NCI-H345 treated with DMSO at 0.1 percent for 48 hours (cell line): ENCODE data around the gene PLXNB1.

Experiments
- DNase-seq: peaks from one replicate; lab custom pipeline; 2025; ENCODE audit not compliant: unreplicated experiment; lab: John Stamatoyannopoulos, UW

The PLXNB1 gene

DNA sequence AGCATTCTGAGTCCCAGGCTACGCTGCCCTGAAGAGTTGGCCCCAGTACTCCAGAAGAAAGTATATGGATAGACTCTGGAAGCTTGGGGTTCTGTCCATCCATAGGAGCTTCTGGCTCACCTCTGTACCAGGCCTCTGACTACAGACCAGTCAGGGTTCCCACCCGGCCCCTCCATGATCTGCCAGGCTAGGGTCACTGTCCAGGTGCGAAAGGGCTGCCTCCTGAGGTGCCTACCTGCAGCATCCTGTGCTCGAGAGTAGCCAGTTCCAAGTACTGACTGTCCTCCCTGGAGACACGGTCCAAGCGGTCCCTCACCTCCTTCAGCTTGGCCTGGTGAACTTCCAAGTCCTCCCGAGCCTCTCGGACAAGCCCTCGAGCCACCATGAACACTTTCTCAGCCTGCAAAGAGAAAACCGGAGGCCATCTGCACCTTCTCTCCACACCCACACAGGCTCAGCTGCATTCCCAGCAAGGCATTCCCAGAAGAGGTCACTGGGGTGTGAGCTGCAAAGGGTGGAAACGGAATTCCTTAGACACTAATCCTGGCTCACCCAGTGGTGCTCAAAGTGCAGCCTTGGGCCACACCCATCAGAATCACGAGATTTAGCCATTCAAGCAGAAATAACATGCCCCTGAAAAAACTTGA, 3.7 kb upstream of the PLXNB1 start:
- DNase-seq: no peak

DNA sequence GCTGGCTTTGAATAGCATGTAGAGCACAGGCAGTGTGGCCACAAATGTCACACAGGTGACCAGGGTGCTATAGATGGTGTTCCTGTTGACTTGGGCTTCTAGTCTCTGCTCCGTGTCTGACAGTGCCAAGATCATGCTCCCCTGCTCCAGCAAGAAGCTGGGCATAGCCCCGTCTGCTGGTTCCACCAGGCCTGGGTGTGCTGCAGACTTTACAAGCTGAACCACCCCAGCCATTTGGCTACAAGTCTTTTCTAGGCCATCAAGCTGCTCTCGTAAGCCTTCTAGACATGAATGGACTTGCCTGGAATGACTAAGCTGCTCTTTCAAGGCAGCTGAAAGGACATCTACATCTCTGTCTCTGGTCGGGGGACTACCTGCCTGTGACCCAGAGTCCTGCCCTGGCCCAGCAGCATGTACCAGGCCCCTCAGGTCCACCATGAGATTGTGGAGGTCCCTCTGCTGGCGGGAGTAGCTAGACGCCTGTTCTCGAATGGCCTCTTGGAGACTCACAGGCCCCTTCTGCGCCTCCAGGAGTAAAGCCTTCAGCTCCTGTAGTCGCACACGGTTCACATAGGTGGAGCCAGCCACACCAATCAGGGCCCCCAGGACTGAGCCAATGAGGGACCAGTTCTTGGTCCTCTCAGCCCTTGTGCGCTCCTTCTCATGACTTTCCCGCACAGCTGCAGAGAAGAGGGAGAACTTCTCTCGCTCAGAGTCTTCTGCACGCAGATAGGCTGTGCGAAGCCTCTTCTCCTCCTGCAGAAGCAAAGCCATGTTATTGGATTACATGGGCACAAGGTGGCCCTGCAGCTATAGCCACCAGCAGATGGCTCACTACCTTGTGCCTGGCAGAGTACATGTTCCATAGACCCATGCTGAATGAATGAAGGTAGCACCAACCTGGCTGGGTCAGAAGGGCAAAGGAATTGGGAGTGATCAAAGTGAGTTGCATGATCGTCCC, 2.8 kb upstream of the PLXNB1 start:
- DNase-seq: no peak

DNA sequence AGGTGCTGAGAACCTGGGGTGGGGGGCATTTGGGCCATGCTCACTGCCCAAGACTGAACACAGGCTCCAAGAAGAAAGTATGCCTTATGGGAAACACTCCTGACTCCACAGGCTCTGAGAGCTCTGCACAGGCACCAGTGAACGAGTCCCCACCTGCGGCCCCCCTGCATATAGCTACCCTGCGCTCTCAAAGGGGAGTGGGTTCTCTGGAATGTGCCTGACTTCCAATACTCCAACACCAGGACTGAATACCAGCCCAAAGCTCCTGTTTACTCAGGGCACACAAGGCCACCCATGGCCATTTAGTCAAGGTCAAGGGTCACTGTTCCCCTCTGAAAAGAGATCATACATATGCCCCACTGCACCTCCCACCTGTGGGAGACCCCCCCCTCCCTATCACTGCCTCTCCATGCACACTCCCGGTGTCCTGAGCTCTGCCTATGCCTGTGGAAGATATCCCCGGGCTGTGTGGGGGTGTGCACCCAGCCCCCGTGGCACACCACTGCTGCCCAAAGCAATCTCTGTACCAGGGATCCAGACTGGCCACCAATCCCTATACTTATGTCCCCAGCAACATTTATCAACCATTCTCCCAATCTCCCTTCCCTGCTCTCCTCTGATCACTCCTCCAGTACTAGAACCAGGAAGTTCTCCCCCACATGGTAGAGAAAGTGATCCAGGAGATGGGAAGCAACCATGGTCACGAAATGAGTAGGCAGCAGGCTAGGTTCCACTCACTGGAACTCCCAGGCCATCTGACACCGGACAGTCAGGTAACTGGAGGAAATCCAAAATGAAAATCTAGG, 1.5 kb upstream of the PLXNB1 start:
- no peak for DNase-seq

DNA sequence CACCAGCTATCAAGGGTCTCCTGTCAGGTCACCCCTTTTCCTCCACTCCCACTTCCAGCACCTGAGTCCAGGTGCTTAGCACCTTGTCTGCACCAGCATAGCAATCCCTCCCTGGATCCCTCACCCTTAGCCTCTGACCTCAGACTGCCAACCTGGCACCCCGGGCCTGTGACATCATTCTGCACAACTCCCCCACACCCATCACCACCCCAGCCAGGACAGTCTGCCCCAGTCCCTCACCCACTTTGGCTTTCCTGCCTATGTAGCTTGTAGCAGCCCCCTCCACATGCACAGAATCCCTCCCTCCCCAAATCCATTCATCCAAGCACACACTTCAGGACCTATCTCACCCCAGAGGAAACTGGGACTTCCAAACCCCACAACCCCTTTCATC, 819 bp upstream of the PLXNB1 start:
- no peak for DNase-seq

DNA sequence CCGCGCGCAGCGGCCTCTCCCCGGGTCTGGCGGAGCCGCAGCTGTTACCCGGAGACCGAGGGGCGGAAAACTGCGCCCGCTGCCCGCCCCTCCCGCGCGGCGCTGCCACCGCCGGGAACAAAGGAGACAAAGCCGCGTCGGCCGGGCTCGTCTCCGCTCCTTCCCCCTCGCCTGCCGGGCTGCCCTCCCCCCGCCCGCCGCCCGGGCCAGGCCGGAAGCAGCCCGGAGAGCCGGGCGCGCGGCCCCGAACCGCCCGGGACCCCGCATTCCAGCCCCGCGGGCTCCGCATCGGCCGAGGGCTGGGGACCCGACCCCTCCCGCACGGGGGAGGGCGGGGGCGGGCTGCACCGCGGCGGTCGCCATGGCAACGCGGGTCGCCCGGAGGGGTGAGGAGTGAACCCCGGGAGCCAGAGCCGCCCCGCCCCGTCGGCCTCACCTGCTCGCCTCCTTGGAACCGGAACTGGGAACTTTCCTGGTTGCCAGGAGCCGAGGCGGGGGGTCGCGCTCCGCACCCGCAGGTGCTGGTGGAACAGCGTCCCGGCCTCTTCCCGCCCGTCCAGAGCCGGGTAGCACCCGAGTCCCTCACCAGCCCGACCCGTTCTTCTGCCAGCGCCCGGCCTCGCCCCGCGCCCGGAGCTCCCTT, 448 bp downstream of the PLXNB1 start:
- peak; percentile 61 for DNase-seq

DNA sequence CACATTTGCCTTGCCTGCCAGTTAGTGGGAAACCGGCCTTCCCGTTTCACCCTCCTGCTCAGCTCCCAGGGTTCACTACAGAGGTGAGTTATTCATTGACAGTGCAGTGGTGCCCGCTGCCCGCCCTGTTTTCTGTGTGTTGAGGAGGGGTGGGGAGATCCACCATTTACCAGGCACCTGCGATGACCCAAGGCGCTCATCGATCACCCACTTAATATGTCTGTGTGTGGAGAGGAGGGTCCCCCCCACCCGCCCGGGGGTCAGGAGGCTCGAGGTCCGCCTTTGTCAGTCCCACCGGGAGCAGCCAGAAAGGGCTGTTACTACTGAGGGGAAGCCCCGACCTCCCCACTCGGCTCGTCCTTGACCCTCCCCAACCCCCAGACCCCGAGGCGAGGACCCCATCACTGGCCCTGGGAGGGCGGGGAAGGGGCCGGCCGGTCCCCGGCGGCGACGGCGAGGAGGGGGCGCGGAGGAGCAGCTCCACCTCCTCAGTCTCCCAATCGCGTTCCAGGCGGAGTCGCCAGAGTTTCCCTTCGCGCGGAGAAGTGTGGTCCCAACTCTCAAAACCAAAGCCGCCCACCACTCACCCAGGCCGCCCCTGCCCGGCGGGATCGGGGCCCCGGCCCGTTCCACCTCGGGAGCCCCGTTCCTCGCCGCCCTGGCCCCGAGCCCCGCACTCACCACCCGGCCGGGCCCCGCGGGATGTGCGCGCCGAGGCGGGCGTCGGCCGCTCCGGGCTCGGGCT, 1.1 kb downstream of the PLXNB1 start:
- DNase-seq: peak; percentile 11

DNA sequence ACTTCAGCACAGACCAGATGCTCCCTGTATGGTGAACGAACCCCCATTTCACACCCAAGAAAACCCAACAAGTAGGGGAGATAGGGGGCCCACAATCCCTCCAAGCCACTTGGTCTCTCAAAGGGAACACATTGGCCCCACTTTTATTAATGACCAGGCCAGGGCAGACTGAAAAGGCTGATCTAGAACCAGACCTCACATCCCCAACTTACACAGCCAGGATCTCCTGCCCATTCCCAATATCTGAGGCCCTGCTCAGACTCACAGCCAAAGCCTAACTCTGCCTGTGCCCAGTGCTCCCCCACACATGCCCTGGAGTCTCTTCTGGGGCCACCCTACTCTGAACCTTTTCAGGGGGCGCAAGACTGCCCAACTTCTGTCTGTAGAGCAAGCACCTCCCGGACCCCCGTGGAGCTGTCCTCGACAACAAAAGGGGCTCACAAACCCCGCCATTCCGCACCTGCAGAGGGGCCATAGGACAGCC, 1.8 kb downstream of the PLXNB1 start:
- DNase-seq: no peak

DNA sequence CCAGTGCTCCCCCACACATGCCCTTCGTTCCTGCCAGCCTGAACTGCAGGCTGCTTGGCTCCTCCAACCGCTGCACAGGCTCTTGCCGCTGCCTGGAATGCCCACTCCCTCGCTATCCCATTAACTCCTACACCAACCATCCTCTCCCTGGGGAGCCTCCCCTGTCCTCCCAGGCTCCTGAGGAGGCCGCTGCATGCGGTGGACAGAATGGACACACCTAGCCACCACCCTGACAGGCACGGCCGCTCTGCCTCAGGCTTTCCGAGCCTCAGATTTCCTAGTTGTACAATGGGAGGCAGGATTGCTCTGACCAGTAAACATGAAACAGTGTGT, 2.3 kb downstream of the PLXNB1 start:
- no peak for DNase-seq

DNA sequence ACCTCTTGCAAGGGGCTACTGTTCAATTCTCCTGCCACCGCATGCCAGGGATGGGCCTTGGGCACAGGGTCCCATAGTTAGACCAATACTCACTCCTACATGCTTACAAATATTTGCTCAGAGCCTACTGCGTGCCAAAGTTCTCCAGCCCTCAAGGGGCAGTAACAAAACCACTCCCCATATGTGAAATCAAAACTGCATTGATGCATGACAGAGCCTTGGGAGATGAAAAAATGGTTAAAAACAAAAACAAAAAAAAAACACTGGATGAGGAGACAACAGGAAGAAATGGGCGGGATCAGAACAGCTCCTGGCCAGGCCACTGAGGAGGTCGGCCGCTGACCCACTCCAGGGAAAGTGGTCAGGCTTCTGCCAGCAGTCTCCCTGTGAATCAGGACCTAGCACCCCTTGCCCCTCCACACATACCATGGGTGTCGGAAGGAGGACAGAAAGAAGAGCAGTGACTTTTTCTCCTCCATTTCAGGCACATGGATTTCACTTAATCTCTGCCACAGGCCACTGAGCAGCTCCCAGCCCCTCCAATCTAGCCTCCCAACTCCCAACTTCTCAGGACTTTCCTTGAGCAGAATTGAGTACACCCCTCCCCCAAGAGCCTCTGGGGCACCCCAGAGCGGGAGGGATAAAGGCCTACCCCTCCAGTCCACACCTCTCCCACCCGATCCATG, 2.8 kb downstream of the PLXNB1 start:
- no peak for DNase-seq

DNA sequence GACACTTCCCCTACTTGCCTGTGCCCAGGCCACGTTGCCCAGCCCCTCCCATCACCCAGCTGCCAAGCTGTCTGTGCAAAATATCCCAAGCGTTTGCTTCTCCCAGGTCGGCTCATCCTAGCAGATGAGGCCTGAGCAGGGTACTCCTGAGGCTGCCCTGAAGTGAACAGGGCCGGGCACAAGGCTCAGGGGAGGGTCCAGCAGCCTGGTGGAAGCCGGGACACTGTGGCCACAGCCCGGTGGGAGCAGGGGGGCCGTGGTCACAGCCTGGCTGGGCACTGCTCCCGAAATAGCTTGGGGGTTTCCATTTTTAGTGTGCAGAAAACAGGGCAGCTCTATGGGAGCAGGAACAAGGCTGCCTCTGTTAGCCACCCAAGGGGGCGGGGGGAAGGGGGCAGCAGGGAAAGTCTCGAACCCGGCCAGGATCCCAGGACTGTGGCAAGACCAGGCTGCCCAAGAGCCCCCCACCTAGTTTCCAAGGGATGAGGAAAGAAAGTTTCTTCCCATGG, 3.4 kb downstream of the PLXNB1 start:
- DNase-seq: no peak

DNA sequence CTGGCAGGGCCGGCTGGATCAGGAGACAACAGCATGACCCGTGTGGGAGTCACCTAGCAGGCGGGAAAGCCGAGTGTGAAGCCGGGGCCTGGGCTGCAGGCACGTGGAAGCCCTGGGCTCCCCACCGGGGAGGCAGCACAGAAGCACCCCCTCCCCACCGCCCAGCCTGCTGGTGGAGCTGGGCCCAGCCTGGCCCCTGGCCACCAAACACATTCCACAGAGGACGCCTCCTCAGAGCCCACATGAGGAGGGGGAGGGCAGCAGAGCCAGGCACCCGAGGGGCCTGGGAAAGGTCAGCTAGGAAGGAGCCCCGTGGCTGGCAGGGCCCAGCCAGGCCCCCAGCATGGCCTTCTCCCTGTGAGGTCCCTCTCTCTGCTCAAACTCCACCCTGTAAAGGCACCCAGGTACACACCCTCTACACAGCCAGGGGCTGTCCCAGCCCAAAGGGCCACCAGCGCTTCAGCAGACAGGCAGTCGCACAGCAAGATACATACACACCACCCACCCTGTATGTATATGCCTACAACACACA, 4.5 kb downstream of the PLXNB1 start:
- no peak for DNase-seq

DNA sequence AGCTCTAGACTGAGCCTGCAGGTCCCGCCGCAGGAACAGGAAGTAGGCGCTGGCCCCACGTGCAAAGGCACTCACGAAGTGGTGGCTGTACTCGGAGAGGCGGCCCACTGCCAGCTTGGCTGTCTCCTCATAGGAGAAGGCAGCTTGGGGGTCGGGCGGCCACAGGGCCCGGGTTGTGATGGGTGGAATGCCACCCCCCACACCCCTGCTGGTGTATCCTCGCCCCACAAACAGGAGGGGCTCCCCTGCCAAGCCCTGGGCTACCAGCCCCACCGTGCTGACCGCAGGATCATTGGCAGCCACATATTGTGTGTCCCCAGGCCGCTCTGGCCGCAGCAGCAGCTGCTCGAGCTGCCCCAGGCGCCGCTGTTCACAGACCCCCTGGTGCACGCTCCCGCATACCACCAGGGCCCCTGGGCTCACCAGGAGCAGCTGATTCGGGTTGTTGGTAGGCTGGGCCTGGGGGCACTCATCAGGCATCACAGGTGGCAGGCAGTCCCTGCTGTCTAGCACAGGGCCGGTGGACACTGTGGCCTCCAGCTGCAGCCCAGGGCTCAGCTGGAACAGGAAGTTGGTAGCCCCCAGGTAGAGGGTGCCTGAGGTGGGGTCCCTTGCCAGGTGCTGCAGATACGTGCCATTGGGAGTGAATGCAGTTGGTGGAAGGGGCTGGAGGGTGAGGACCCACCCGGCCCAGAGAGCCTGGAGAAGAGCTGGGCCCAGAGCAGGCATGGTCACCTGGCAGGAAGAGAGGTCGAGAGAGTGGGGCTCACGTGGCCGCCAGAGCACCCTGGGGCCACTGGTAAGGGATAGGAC, 5.8 kb downstream of the PLXNB1 start:
- no peak for DNase-seq

DNA sequence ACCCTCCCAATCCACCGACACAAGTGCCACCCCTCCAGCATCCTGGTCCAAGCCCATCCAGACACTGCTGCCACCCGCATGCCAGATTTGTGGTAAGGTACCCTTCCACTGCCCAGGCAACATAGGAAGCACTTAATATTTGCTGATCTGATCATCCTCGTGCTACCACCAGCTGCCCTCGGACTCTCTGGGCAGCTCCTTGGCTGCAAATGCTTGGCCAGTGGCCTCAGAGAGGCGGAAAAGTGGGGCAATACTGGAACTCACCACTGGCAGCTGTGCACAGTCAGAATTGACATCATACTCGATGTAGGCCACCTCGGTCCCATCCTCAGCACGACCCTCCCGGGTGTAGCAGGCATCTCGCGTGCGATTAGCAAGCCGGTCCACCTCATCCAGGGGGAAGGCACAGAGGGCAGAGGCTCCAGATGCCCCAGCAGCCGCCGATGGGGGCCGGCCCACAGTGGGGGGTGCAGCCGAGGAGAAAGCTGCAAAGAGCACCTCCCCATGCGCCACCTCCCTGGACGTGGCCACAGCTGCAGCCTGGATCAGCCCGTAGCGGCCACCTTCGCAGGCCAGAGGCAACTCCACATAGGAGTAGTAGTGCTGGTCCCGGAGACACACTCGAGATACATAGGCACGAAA, 6.5 kb downstream of the PLXNB1 start:
- no peak for DNase-seq

DNA sequence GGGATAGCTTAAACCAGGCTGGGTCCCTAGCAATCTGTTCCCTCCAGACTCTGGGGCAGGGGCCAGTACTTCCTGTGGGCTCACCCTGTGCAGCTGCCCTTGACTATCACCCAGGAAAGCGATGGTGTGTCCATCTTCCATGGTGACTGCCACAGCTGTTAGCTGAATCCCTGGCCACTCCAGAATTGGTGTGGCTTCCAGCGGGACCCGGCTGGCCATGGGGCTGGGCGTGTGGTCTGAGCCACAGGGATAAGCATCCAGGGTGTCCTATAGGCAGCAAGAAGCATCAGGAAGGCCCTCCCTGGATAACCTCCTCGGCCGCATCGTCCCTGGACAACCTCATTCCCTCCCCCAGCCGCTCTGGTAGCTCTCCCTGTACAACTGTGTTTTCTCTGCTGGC, 7.2 kb downstream of the PLXNB1 start:
- no peak for DNase-seq

DNA sequence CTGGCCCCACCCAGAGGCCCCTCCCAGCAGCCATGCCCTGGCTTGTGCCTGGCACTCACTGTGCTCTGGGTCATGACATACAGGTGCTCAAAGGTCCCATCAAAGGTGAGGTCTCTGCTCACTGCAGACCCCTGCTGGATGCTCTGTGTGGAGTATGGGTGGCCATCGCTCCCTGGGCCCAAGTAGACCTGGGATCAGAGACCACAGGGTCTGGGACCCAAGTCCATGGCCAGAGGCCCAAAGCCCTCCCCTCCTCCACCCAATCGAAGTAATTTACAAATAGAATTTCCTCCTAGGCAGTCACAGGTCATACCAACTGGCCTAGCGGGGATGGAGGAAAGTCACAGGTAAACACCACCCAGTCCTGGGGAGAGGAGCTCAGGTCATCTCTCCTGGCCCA, 7.6 kb downstream of the PLXNB1 start:
- DNase-seq: no peak

DNA sequence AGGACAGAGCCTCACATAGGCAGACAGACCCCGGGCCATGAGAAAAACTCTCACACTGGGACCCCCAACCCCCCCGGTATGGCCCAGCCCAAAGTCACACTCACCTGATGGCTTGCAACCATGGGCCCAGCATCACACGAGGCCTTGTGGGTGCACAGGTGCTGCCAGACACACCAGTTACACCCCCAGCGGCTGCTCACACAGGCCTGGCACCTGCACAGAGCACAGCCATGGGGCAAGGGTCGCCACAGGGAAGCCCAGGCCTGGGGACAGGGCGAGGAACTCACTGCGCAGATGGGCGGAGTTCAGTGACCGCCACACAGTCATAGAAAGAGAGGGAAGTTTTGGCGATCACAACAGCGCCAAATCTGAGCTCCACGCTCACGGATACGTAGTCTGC, 9.3 kb downstream of the PLXNB1 start:
- DNase-seq: no peak

DNA sequence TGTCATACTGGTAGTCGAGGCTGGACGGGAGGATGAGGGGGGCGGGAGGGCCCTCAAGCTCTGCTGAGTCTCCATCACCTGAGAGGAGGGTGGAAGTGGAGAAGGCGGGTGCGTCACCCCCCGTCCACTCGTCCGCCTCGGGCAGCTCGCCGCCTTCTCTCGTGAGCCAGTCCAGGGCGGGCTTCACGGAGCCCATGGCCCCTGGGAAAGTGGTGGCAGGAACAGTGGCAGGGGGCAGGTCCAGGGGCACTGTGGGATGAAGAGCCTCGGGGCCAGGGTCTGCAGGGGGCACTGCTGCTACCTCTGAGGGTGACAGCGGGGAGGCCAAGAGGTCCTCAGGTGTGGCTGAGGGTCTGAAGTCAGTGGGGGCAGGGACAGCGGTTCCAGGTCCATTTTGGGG, 10.3 kb downstream of the PLXNB1 start:
- DNase-seq: no peak

DNA sequence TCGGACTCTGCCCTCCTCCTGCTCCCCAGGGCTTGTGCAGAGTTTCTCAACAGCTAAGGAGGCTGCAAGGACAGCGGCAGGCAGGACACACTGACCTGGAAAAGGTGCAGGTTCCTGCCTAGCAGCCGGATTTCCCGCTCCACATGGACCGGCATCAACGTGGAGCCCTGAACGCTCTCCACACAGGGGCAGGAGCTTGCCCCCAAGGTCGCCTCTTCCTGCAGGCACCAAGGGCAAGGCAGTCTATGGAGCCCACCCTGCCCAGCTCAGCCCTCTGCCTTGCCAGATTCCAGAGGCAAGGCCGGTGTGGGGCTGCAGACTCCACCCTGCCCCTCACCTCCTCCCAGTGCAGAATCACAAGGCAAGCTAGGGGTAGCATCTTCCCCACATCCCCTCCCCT, 10.7 kb downstream of the PLXNB1 start:
- no peak for DNase-seq
